Liver (tissue), 9 donors: ENCODE data around the gene ZBTB25. TPM values are rescaled to one million over a fixed set of nuclear protein-coding genes. Genes with fewer than 3 reads are reported as not detected.

Source experiments
- DNase-seq: peaks from one replicate; pipeline ENCODE4 v3.0.0-alpha.2; 2017; ENCODE audit warnings: low spot score
- H3K27ac ChIP-seq, 2 donors: one replicate each; pipeline ENCODE4 v1.7.0; 2013; ENCODE audit warnings: inconsistent platforms in 2 of 2, low read length in 2 of 2, control low read depth in 1 of 2, low read depth in 1 of 2, mild to moderate bottlenecking in 1 of 2
- H3K27me3 ChIP-seq, 4 donors: one replicate each; pipeline versions ENCODE4 v1.6.1 to v1.7.0; 2013; ENCODE audit warnings: low read length in 3 of 4, inconsistent platforms in 1 of 4, mild to moderate bottlenecking in 1 of 4, moderate library complexity in 1 of 4; ENCODE audit not compliant: control insufficient read depth in 4 of 4, insufficient read depth in 4 of 4
- H3K36me3 ChIP-seq, 4 donors: one replicate each; pipeline versions ENCODE4 v1.6.1 to v1.7.0; 2013; ENCODE audit warnings: low read length in 3 of 4, mild to moderate bottlenecking in 3 of 4, low read depth in 1 of 4, moderate library complexity in 1 of 4; ENCODE audit not compliant: control insufficient read depth in 4 of 4, insufficient read depth in 3 of 4
- H3K4me1 ChIP-seq, 4 donors: one replicate each; pipeline versions ENCODE4 v1.6.1 to v1.7.0; 2013; ENCODE audit warnings: low read length in 3 of 4, mild to moderate bottlenecking in 3 of 4, moderate library complexity in 1 of 4; ENCODE audit not compliant: control insufficient read depth in 4 of 4, insufficient read depth in 4 of 4
- H3K4me3 ChIP-seq, 3 donors: one replicate each; pipeline versions ENCODE4 v1.6.1 to v1.7.0; 2013; ENCODE audit warnings: low read length in 3 of 3, control low read depth in 1 of 3, low read depth in 1 of 3, mild to moderate bottlenecking in 1 of 3
- H3K9ac ChIP-seq, 2 donors: one replicate each; pipeline ENCODE4 v1.7.0; 2013; ENCODE audit warnings: low read length in 2 of 2, mild to moderate bottlenecking in 2 of 2, moderate library complexity in 2 of 2, control low read depth in 1 of 2, low read depth in 1 of 2
- H3K9me3 ChIP-seq, 4 donors: one replicate each; pipeline versions ENCODE4 v1.6.1 to v1.7.0; 2013; ENCODE audit warnings: low read length in 3 of 4; ENCODE audit not compliant: control insufficient read depth in 4 of 4
- ATF3 ChIP-seq: IDR thresholded peaks from 2 replicates; pipeline ENCODE4 v1.6.1; 2016; ENCODE audit warnings: antibody characterized with exemption
- CTCF ChIP-seq: fragments of 150-350 bp; IDR thresholded peaks from 2 replicates; pipeline ENCODE4 v1.5.1; 2017; ENCODE audit warnings: improper control_type of control experiment, low read depth, low read length; ENCODE audit not compliant: missing input control
- EGR1 ChIP-seq, 2 donors: IDR thresholded peaks; 2 replicates each; pipeline ENCODE4 v1.6.1; 2016 to 2018; ENCODE audit warnings: antibody characterized with exemption in 2 of 2, low read depth in 2 of 2
- FOXA1 ChIP-seq: IDR thresholded peaks from 2 replicates; pipeline ENCODE4 v1.6.1; 2016; ENCODE audit warnings: antibody characterized with exemption
- FOXA2 ChIP-seq: IDR thresholded peaks from 2 replicates; pipeline ENCODE4 v1.6.1; 2016; ENCODE audit warnings: antibody characterized with exemption
- GABPA ChIP-seq, 2 donors: IDR thresholded peaks in 1 of 2; conservative IDR thresholded peaks in 1 of 2; 2 replicates each; pipeline ENCODE4 v1.6.1; 2016; ENCODE audit warnings: antibody characterized with exemption in 2 of 2, mild to moderate bottlenecking in 1 of 2, moderate library complexity in 1 of 2
- HNF4A ChIP-seq, 2 donors: conservative IDR thresholded peaks; 2 replicates each; pipeline ENCODE4 v1.6.1; 2016; ENCODE audit warnings: antibody characterized with exemption in 2 of 2, mild to moderate bottlenecking in 2 of 2
- HNF4G ChIP-seq: IDR thresholded peaks from 2 replicates; pipeline ENCODE4 v1.6.1; 2016; ENCODE audit warnings: antibody characterized with exemption
- JUND ChIP-seq, 2 donors: IDR thresholded peaks; 2 replicates each; pipeline ENCODE4 v1.6.1; 2016; ENCODE audit warnings: antibody characterized with exemption in 2 of 2
- MAX ChIP-seq: IDR thresholded peaks from 2 replicates; pipeline ENCODE4 v1.6.1; 2016; ENCODE audit warnings: antibody characterized with exemption
- NR2F2 ChIP-seq: IDR thresholded peaks from 2 replicates; pipeline ENCODE4 v1.6.1; 2016; ENCODE audit warnings: antibody characterized with exemption
- RAD21 ChIP-seq, 2 donors: IDR thresholded peaks; 2 replicates each; pipeline ENCODE4 v1.6.1; 2016; ENCODE audit warnings: antibody characterized with exemption in 2 of 2, mild to moderate bottlenecking in 2 of 2
- RXRA ChIP-seq, 2 donors: IDR thresholded peaks; 2 replicates each; pipeline ENCODE4 v1.6.1; 2017 to 2018; ENCODE audit warnings: antibody characterized with exemption in 2 of 2, mild to moderate bottlenecking in 1 of 2
- TAF1 ChIP-seq: conservative IDR thresholded peaks from 2 replicates; pipeline ENCODE4 v1.6.1; 2016; ENCODE audit warnings: antibody characterized with exemption, mild to moderate bottlenecking
- YY1 ChIP-seq: IDR thresholded peaks from 2 replicates; pipeline ENCODE4 v1.6.1; 2016; ENCODE audit warnings: antibody characterized with exemption, mild to moderate bottlenecking
- WGBS: extraction: QIAGEN DNeasy Blood & Tissue Kit; methylation state at CpG from one replicate; pipeline ENCODE4 v1.1.7; 2013; 5-methylcytosine and 5-hydroxymethylcytosine counted together
- polyA plus RNA-seq, 2 donors: library from polyadenylated mRNA; stranded (reverse) in 1 of 2; unstranded in 1 of 2; fragments of 200-250 nt in 1 of 2; fragments of >200 nt in 1 of 2; fragmentation: Nextera tagmentation in 1 of 2; extraction: Ambion mirVana in 1 of 2; gene quantifications; one replicate each; pipeline versions ENCODE4 v1.2.1 to v1.2.3, GENCODE V29; 2013 to 2015
- total RNA-seq, 2 donors: library from RNA; depleted of rRNA; stranded (reverse); fragments of >200 nt; gene quantifications; one replicate each; pipeline ENCODE4 v1.2.3, GENCODE V29; 2014
- TF ChIP-seq, protein P1 (sequence below): IDR thresholded peaks from 2 replicates; pipeline ENCODE4 v1.6.1; 2016; ENCODE audit warnings: antibody characterized with exemption
- TF ChIP-seq, protein P2 (sequence below): IDR thresholded peaks from 2 replicates; pipeline ENCODE4 v1.6.1; 2016; ENCODE audit warnings: antibody characterized with exemption, mild to moderate bottlenecking
- donor health status: healthy.
- donor health status: healthy.
- donor health status: healthy.
- donor health status: healthy.
- donor health status: healthy.

Gene ZBTB25
- total and polyA plus RNA-seq, 4 donors, result 1.4 to 5.9 (median 3.7) TPM

- H3K27me3 ChIP-seq, result no peaks in the 10 kb centered on the region
- H3K9ac ChIP-seq, result no peak overlapping the region
- H3K27ac ChIP-seq, result no peak overlapping the region
- TF ChIP-seq FOXA2 (no peak), ATF3 (no peak), NR2F2 (no peak), JUND (IDR thresholded peaks at IDR 0.05) (no peak), EGR1 (IDR thresholded peaks at IDR 0.05; ENCODE audit: low read depth in 2 of 2) (no peak)
- DNase-seq, result no peak
- peaks cover 12 to 84% (median 78%) of the 10 kb centered on the region in 4 donors for H3K36me3 ChIP-seq
- no peaks in the 10 kb centered on the region for H3K4me1 ChIP-seq
- 95% methylated on average over 7 of the region's 7 CpGs for WGBS
- H3K4me3 ChIP-seq, result no peak overlapping the region
- H3K9me3 ChIP-seq, result no peaks in the 10 kb centered on the region
Measured at GRCh38 chr14:64422756-64423155, 80.9 kb downstream of the ZBTB25 start.

- Histone ChIP-seq H3K9me3 (no peaks in the 10 kb centered on the region), H3K27me3 (no peaks in the 10 kb centered on the region), H3K27ac (no peak overlapping the region), H3K36me3 (peaks cover 15 to 84% (median 78%) of the 10 kb centered on the region in 4 donors), H3K4me1 (no peaks in the 10 kb centered on the region), H3K4me3 (no peak overlapping the region), H3K9ac (no peak overlapping the region)
- no peak for DNase-seq
- 93% methylated on average over 1 of the region's 1 CpG for WGBS
- TF ChIP-seq FOXA2 (no peak), HNF4A (conservative IDR thresholded peaks at IDR 0.05) (no peak), HNF4G (no peak), EGR1 (IDR thresholded peaks at IDR 0.05; ENCODE audit: low read depth in 2 of 2) (no peak), NR2F2 (no peak), ATF3 (no peak), JUND (IDR thresholded peaks at IDR 0.05) (no peak), MAX (no peak), GABPA (IDR thresholded peaks at IDR 0.05 in 1 of 2, conservative IDR thresholded peaks at IDR 0.05 in 1 of 2) (no peak), RXRA (IDR thresholded peaks at IDR 0.05) (no peak)
- TF ChIP-seq, protein P1, sequence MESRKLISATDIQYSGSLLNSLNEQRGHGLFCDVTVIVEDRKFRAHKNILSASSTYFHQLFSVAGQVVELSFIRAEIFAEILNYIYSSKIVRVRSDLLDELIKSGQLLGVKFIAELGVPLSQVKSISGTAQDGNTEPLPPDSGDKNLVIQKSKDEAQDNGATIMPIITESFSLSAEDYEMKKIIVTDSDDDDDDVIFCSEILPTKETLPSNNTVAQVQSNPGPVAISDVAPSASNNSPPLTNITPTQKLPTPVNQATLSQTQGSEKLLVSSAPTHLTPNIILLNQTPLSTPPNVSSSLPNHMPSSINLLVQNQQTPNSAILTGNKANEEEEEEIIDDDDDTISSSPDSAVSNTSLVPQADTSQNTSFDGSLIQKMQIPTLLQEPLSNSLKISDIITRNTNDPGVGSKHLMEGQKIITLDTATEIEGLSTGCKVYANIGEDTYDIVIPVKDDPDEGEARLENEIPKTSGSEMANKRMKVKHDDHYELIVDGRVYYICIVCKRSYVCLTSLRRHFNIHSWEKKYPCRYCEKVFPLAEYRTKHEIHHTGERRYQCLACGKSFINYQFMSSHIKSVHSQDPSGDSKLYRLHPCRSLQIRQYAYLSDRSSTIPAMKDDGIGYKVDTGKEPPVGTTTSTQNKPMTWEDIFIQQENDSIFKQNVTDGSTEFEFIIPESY, result no peak
Measured at GRCh38 chr14:64422005-64422404, 81.6 kb downstream of the ZBTB25 start.

- Histone ChIP-seq H3K36me3 (peaks cover 16 to 84% (median 81%) of the 10 kb centered on the region in 4 donors), H3K27me3 (no peaks in the 10 kb centered on the region), H3K9me3 (no peaks in the 10 kb centered on the region), H3K4me1 (no peaks in the 10 kb centered on the region), H3K27ac (no peak overlapping the region), H3K4me3 (no peak overlapping the region), H3K9ac (no peak overlapping the region)
- DNase-seq, result no peak
- WGBS, result 75% methylated on average over 8 of the region's 8 CpGs
- TF ChIP-seq MAX, result no peak
- TF ChIP-seq HNF4A (conservative IDR thresholded peaks at IDR 0.05), result no peak
- no peak for TF ChIP-seq FOXA2
- TF ChIP-seq TAF1, result no peak
- TF ChIP-seq GABPA (IDR thresholded peaks at IDR 0.05 in 1 of 2, conservative IDR thresholded peaks at IDR 0.05 in 1 of 2), result no peak
- TF ChIP-seq, protein P2, sequence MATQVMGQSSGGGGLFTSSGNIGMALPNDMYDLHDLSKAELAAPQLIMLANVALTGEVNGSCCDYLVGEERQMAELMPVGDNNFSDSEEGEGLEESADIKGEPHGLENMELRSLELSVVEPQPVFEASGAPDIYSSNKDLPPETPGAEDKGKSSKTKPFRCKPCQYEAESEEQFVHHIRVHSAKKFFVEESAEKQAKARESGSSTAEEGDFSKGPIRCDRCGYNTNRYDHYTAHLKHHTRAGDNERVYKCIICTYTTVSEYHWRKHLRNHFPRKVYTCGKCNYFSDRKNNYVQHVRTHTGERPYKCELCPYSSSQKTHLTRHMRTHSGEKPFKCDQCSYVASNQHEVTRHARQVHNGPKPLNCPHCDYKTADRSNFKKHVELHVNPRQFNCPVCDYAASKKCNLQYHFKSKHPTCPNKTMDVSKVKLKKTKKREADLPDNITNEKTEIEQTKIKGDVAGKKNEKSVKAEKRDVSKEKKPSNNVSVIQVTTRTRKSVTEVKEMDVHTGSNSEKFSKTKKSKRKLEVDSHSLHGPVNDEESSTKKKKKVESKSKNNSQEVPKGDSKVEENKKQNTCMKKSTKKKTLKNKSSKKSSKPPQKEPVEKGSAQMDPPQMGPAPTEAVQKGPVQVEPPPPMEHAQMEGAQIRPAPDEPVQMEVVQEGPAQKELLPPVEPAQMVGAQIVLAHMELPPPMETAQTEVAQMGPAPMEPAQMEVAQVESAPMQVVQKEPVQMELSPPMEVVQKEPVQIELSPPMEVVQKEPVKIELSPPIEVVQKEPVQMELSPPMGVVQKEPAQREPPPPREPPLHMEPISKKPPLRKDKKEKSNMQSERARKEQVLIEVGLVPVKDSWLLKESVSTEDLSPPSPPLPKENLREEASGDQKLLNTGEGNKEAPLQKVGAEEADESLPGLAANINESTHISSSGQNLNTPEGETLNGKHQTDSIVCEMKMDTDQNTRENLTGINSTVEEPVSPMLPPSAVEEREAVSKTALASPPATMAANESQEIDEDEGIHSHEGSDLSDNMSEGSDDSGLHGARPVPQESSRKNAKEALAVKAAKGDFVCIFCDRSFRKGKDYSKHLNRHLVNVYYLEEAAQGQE, result no peak
- no peak for TF ChIP-seq EGR1 (IDR thresholded peaks at IDR 0.05; ENCODE audit: low read depth in 2 of 2)
- TF ChIP-seq RAD21 (IDR thresholded peaks at IDR 0.05), result no peak
- TF ChIP-seq FOXA1, result no peak
- no peak for TF ChIP-seq CTCF
- no peak for TF ChIP-seq NR2F2
- no peak for TF ChIP-seq YY1
- TF ChIP-seq ATF3, result no peak
- no peak for TF ChIP-seq HNF4G
- TF ChIP-seq JUND (IDR thresholded peaks at IDR 0.05), result no peak
Measured at GRCh38 chr14:64421166-64421565, 82.5 kb downstream of the ZBTB25 start.
